Aortic smooth muscle cell (primary cell): Measurements from ENCODE around the gene MLLT3. TPM values are rescaled to one million over a fixed set of nuclear protein-coding genes. Genes with fewer than 3 reads are reported as not detected.

ENCODE experiments used
- total RNA-seq: library from RNA; depleted of rRNA; stranded (reverse); fragments of >200 nt; gene quantifications from 2 replicates; pipeline ENCODE4 v1.2.3, GENCODE V29; 2014

The MLLT3 gene
- 16.1 and 21.6 TPM in 2 replicates for total RNA-seq

GRCh38 chr9:20622330-20623020 lies at the start of gene MLLT3:
Gene MLLT3, minus strand, starts transcription at chr9:20622499.

Other genes with a start within 250 kb of the MLLT3 start
- 87.0 and 91.8 TPM in 2 replicates for gene FOCAD, start 61.8 kb upstream of the MLLT3 start, total RNA-seq